Tracheal epithelial cell (primary cell): Measurements from ENCODE around the gene HESX1. TPM values are rescaled to one million over a fixed set of nuclear protein-coding genes. Genes with fewer than 3 reads are reported as not detected.

ENCODE experiments used
- total RNA-seq: library from RNA; depleted of rRNA; stranded (reverse); fragments of >200 nt; gene quantifications from 2 replicates; pipeline ENCODE4 v1.2.1, GENCODE V29; 2014

Gene HESX1
- total RNA-seq = not detected in 2 replicates

GRCh38 chr3:57199895-57200297 is at the start of gene HESX1:
Gene HESX1, minus strand, starts transcription at chr3:57199978. Its CDS starts 60 bp downstream, at chr3:57199918.

DNA sequence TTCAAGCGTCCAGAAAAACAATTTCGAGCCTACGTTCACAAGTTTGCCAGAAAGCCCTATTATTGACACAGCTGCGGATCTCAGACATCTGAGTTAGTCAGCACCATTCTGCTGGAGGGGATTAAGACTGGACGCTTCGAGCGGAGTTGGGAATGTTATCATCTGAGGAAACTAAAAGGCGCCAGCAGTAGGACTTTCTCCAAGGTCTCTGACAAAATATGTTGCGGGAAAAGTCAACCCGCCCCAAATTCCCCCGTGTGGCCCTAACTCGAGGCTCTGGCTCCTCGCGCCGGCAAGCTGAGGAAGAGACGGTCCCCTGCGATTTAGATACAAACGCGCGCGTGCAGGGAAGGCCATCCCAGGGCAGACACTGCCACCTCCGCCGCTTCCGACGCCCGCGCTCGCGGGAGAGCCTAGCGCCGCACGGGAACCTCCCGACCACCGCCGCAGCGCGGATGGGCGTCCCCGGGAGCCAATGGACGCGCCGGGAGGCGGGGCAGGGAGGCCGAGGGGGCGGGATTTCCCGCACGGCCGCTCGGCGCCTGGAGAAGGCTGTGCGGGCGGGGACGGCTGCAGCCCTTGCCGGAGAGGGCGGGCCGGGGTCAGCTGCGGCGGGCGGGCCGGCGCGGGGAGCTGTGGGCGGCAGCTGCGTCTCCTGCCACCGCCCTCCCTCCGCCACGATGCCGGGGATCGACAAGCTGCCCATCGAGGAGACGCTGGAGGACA is 27.6 kb upstream of the HESX1 start, which contains the start of gene APPL1:
Gene APPL1, plus strand, starts transcription at position 526 of the 726 bp plus-strand sequence. Its CDS starts 155 bp downstream, at position 681.

GRCh38 chr3:57164657-57165573 is 34.9 kb downstream of the HESX1 start, which contains the start of gene IL17RD:
Gene IL17RD, minus strand, starts transcription at chr3:57165353. Its CDS starts 67 bp downstream, at chr3:57165286.

Other genes starting within 250 kb of the HESX1 start
- gene SPATA12, start 139.3 kb downstream of the HESX1 start, total RNA-seq = not detected in 2 replicates
- gene IL17RD, start 34.6 kb downstream of the HESX1 start, total RNA-seq = 2.1 and 5.5 TPM in 2 replicates
- 38.6 and 49.0 TPM in 2 replicates for gene APPL1, start 27.8 kb upstream of the HESX1 start, total RNA-seq
- gene ASB14, start 92.7 kb upstream of the HESX1 start, total RNA-seq = not detected in 2 replicates